Natural killer cell (primary cell): ENCODE results near the gene MAP1LC3B. TPM values are rescaled to one million over a fixed set of nuclear protein-coding genes. Genes with fewer than 3 reads are reported as not detected.

Experiments
- ATAC-seq, 3 donors: fragments of 150-1000 bp in 2 of 3; fragments of 200-7000 bp in 1 of 3; cut with Tn5 transposase; 1 replicate in 1 of 3; 2 replicates in 2 of 3; pipeline ENCODE4 v1.10.0; 2021; ENCODE audit warnings: mild to moderate bottlenecking in 2 of 3, moderate library complexity in 2 of 3
- DNase-seq, 2 donors: peaks; one replicate each; pipeline versions ENCODE4 v3.0.0 to v3.0.0-alpha.2; 2013 to 2021; ENCODE audit warnings: mixed read lengths in 1 of 2
- H3K27ac ChIP-seq: one replicate; pipeline ENCODE4 v1.5.1; 2013; ENCODE audit warnings: mild to moderate bottlenecking, low read length
- H3K27me3 ChIP-seq: one replicate; pipeline ENCODE4 v1.6.1; 2013; ENCODE audit warnings: low read length; ENCODE audit not compliant: control insufficient read depth, insufficient read depth
- H3K36me3 ChIP-seq: one replicate; pipeline ENCODE4 v1.6.1; 2013; ENCODE audit warnings: low read length; ENCODE audit not compliant: control insufficient read depth, insufficient read depth
- H3K4me1 ChIP-seq: one replicate; pipeline ENCODE4 v1.6.1; 2013; ENCODE audit warnings: low read length; ENCODE audit not compliant: control insufficient read depth, insufficient read depth
- H3K4me3 ChIP-seq: one replicate; pipeline ENCODE4 v1.5.1; 2013; ENCODE audit warnings: low read length
- H3K9me3 ChIP-seq: one replicate; pipeline ENCODE4 v1.6.1; 2013; ENCODE audit warnings: low read length; ENCODE audit not compliant: control insufficient read depth, insufficient read depth
- H3K27ac Mint-ChIP-seq, 2 donors: one replicate each; pipeline ENCODE4 v1.8.0; 2022; ENCODE audit warnings: mild to moderate bottlenecking in 2 of 2, mixed read lengths in 2 of 2, moderate library complexity in 1 of 2
- H3K27me3 Mint-ChIP-seq, 2 donors: one replicate each; pipeline ENCODE4 v1.8.0; 2022; ENCODE audit warnings: low read depth in 2 of 2, mixed read lengths in 2 of 2
- H3K36me3 Mint-ChIP-seq: one replicate; pipeline ENCODE4 v1.8.0; 2022; ENCODE audit warnings: mixed read lengths
- H3K4me1 Mint-ChIP-seq, 2 donors: one replicate each; pipeline ENCODE4 v1.8.0; 2022; ENCODE audit warnings: mixed read lengths in 2 of 2
- H3K4me3 Mint-ChIP-seq: one replicate; pipeline ENCODE4 v1.8.0; 2022; ENCODE audit warnings: mild to moderate bottlenecking, moderate library complexity, mixed read lengths
- H3K9me3 Mint-ChIP-seq, 2 donors: one replicate each; pipeline ENCODE4 v1.8.0; 2022; ENCODE audit warnings: mixed read lengths in 2 of 2
- CTCF ChIP-seq: fragments of 200-600 bp; IDR thresholded peaks from one replicate; pipeline ENCODE4 v1.8.0; 2022; ENCODE audit warnings: antibody characterized with exemption
- WGBS: methylation state at CpG from one replicate; pipeline ENCODE4 v1.1.7; 2013; ENCODE audit warnings: missing lambda C conversion rate; ENCODE audit not compliant: insufficient coverage; 5-methylcytosine and 5-hydroxymethylcytosine counted together
- intact Hi-C: fragments of 100-400 bp; cut with micrococcal nuclease; formaldehyde crosslinking; loops from one replicate; pipeline ENCODE4 v1.14.2; 2022
- total RNA-seq, 4 donors: library from RNA; stranded (reverse); fragments of 120-200 nt in 1 of 4; gene quantifications; one replicate each; pipeline versions ENCODE4 v1.2.3 to v1.2.4, GENCODE V29; 2013 to 2022

MAP1LC3B gene
- total RNA-seq, 3 donors from 2014 or later (not counting 1 experiment from before 2014, with no cell fraction given), result 171 to 220 (median 172) TPM

DNA sequence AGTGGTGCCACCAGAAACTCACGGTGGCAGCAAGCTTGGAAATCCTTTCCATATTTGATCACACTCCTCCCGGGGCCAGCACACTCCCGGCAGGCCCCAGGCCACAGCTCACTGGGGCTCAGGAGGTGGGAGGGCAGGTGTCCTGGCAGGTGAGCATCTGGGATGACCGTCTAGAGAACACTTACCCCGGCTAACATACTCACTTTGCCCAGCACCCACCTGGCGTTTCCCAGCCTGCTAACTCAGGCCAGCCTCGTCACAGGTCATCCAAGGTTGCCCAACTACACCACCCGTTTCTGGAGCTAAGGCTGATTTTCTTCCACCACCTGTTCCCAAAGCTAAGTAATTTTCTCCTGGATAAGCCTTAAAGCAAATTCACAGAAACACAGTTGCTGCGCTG is 33.4 kb upstream of the MAP1LC3B start:
- H3K27ac ChIP-seq, result no peak overlapping the region
- Mint-ChIP-seq H3K4me1 (peaks cover 4 to 5% of the 10 kb centered on the region in 2 donors), H3K27me3 (no peaks in the 10 kb centered on the region), H3K9me3 (no peaks in the 10 kb centered on the region), H3K4me3 (no peak overlapping the region), H3K36me3 (no peaks in the 10 kb centered on the region), H3K27ac (no peak overlapping the region)
- WGBS, result 97% methylated on average over 9 of the region's 9 CpGs
- no peaks in the 10 kb centered on the region for H3K4me1 ChIP-seq
- H3K4me3 ChIP-seq, result no peak overlapping the region
- H3K36me3 ChIP-seq, result peaks cover 31% of the 10 kb centered on the region
- TF ChIP-seq CTCF, result no peak
- no peaks in the 10 kb centered on the region for H3K27me3 ChIP-seq
- DNase-seq (no peak), ATAC-seq (no peak)
- intact Hi-C loops, result no loop called here
- no peaks in the 10 kb centered on the region for H3K9me3 ChIP-seq

DNA sequence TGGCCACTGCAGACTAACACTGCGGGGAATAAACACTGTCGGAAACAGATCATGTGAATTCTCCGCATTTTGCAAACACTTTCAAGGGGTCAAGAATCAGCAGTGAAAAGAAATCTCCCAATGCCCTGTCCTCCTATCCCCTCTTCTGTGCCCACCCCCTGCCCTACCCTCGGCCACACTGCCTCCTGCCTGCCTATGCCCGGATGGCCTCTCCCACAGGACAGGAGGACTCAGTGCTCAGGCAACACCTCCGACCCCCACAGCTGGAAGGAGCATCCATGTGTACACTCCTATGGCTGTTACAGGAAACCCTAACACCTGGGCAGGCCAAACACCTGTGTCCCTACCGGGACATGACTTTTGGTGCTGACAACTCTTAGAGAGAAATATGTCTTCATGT is 33.0 kb upstream of the MAP1LC3B start:
- H3K36me3 ChIP-seq, result peaks cover 31% of the 10 kb centered on the region
- DNase-seq, result no peak
- H3K36me3 Mint-ChIP-seq, result no peaks in the 10 kb centered on the region
- H3K9me3 ChIP-seq, result no peaks in the 10 kb centered on the region
- no peak overlapping the region for H3K27ac ChIP-seq
- H3K9me3 Mint-ChIP-seq, result no peaks in the 10 kb centered on the region
- H3K4me1 Mint-ChIP-seq, result peaks cover 7 to 9% of the 10 kb centered on the region in 2 donors
- H3K4me1 ChIP-seq, result peaks cover 4% of the 10 kb centered on the region
- no peak overlapping the region for H3K4me3 Mint-ChIP-seq
- whole genome bisulfite sequencing, result 98% methylated on average over 7 of the region's 7 CpGs
- no peak for TF ChIP-seq CTCF
- H3K27me3 ChIP-seq, result no peaks in the 10 kb centered on the region
- no peak overlapping the region for H3K27ac Mint-ChIP-seq
- intact Hi-C loops, result no loop called here
- H3K27me3 Mint-ChIP-seq, result no peaks in the 10 kb centered on the region
- H3K4me3 ChIP-seq, result no peak overlapping the region
- ATAC-seq, result no peak

DNA sequence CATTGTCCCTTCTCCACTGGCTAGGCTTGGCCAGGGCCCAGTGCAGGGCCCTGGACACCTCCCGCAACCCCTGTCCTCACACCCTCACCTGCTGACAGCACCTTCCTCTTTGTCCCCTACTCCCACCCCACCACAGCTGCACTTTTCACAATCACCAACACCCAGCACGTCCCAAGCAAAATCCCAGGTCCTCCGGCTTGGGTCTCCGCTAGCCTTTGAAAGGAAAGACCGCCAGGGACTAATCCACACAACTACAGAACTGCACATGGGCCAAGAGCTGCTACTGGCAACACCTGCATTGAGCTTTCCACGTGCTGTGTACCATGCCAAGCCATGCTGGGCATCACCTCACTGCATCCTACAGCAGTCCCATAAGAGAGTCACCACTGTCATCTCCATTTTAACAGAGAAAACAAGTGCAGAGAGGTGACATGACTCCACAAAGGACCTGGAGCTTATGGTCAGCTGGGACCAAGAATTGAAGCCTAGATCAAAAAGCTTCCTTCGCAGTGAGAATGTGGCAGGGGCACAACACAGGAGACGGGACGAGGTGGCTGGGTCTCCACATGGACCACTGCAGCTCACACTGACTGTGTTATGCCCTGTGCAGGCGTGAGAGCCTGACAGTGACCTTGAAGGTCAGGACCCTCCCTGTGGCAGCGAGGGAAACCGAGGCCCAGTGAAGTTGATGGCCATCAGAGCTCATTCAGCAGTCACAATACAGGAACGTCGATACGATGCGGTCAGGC is 31.1 kb upstream of the MAP1LC3B start:
- Histone ChIP-seq H3K4me1 (peaks cover 10% of the 10 kb centered on the region), H3K36me3 (peaks cover 31% of the 10 kb centered on the region), H3K4me3 (no peak overlapping the region), H3K9me3 (no peaks in the 10 kb centered on the region), H3K27me3 (no peaks in the 10 kb centered on the region), H3K27ac (no peak overlapping the region)
- intact Hi-C loops, result no loop called here
- 97% methylated on average over 16 of the region's 16 CpGs for WGBS
- ATAC-seq (no peak), DNase-seq (no peak)
- H3K27ac Mint-ChIP-seq, result no peak overlapping the region
- H3K9me3 Mint-ChIP-seq, result no peaks in the 10 kb centered on the region
- no peaks in the 10 kb centered on the region for H3K36me3 Mint-ChIP-seq
- H3K4me1 Mint-ChIP-seq, result peaks cover 20% of the 10 kb centered on the region in 2 donors
- H3K27me3 Mint-ChIP-seq, result no peaks in the 10 kb centered on the region
- H3K4me3 Mint-ChIP-seq, result no peak overlapping the region
- no peak for TF ChIP-seq CTCF
